ENCODE results near the gene LIF. TPM values are rescaled to one million over a fixed set of nuclear protein-coding genes. Genes with fewer than 3 reads are reported as not detected.

LIF gene
- total RNA-seq, 2 donors from 2014 or later = 0.31 to 0.77 TPM

DNA sequence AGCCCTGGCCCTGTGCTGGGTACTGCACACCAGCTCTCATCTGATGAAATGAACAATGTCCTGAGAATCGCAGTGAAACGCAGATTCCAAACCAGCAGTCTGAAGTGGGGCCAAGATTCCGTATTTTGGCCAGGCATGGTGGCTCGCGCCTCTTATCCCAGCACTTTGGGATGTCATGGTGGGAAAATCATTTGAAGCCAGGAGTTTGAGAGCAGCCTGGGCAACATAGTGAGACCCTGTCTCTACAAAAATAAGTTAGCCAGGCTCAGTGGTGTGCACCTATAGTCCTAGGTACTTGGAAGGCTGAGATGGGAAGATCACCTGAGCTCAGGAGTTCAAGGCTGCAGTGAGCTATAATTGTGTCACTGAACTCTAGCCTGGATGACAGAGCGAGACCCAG lies 13.0 kb downstream of the LIF start:
- DNase-seq = no peak
- Histone ChIP-seq H3K27ac (ENCODE audit: low read depth, low read length) (no peak overlapping the region), H3K9ac (ENCODE audit: extremely low read depth, low read length, poor library complexity, severe bottlenecking) (no peak overlapping the region)

DNA sequence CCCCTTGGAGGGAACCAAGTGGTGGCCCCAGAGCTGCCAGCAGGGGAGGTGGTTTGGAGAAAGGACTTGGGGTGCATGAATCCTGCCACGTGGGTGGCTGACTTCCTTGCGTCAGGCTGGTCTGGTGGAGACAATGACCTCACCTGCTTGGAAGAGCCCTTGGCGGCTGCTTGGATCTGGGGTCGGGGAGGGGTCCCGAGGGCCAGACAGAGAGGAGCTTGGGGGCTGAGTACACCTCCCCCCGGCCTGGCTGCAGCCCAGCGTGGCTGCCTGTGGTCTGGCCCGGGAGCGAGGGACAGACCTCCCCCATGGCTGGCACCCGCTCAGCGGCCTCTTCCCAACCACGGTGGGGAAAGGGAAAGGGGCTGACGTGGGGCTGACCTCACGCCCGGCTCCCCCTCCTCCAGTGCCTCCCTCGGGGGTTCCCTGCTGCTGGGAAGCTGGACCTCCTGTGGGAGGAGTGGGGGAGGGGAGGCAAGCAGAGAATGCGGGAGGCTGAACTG lies 13.8 kb downstream of the LIF start:
- H3K4me1 Mint-ChIP-seq = peaks cover 14% of the 10 kb centered on the region
- Histone ChIP-seq H3K4me1 (ENCODE audit: control insufficient read depth, insufficient read depth, low read length) (peaks cover 3% of the 10 kb centered on the region), H3K9me3 (ENCODE audit: control insufficient read depth, low read length) (no peaks in the 10 kb centered on the region), H3K9ac (ENCODE audit: extremely low read depth, low read length, poor library complexity, severe bottlenecking) (no peak overlapping the region), H3K4me3 (ENCODE audit: low read length) (no peak overlapping the region), H3K27ac (ENCODE audit: low read depth, low read length) (no peak overlapping the region), H3K36me3 (ENCODE audit: control insufficient read depth, insufficient read depth, low read length) (no peaks in the 10 kb centered on the region), H3K27me3 (ENCODE audit: control insufficient read depth, insufficient read depth, low read length, poor library complexity, severe bottlenecking) (no peaks in the 10 kb centered on the region)
- H3K9me3 Mint-ChIP-seq = no peaks in the 10 kb centered on the region
- no peak for DNase-seq
- peaks cover 3% of the 10 kb centered on the region for H3K27me3 Mint-ChIP-seq (ENCODE audit: insufficient read depth)
- no peak overlapping the region for H3K4me3 Mint-ChIP-seq
- WGBS, 2 experiments (ENCODE audit: insufficient coverage in 1 of 2, insufficient read length in 1 of 2) = 60 to 78% methylated on average over 4 to 16 of the region's 17 CpGs
- TF ChIP-seq, protein P1, sequence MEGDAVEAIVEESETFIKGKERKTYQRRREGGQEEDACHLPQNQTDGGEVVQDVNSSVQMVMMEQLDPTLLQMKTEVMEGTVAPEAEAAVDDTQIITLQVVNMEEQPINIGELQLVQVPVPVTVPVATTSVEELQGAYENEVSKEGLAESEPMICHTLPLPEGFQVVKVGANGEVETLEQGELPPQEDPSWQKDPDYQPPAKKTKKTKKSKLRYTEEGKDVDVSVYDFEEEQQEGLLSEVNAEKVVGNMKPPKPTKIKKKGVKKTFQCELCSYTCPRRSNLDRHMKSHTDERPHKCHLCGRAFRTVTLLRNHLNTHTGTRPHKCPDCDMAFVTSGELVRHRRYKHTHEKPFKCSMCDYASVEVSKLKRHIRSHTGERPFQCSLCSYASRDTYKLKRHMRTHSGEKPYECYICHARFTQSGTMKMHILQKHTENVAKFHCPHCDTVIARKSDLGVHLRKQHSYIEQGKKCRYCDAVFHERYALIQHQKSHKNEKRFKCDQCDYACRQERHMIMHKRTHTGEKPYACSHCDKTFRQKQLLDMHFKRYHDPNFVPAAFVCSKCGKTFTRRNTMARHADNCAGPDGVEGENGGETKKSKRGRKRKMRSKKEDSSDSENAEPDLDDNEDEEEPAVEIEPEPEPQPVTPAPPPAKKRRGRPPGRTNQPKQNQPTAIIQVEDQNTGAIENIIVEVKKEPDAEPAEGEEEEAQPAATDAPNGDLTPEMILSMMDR (conservative IDR thresholded peaks at IDR 0.05) = no peak
- H3K36me3 Mint-ChIP-seq (ENCODE audit: low read depth) = no peaks in the 10 kb centered on the region
- H3K27ac Mint-ChIP-seq = no peak overlapping the region

More for the DNA sequence above, 13.0 kb downstream of the LIF start:
- Mint-ChIP-seq H3K9me3 (no peaks in the 10 kb centered on the region), H3K27ac (no peak overlapping the region), H3K27me3 (ENCODE audit: insufficient read depth) (peaks cover 3% of the 10 kb centered on the region), H3K36me3 (ENCODE audit: low read depth) (no peaks in the 10 kb centered on the region), H3K4me1 (peaks cover 17% of the 10 kb centered on the region), H3K4me3 (no peak overlapping the region)
- TF ChIP-seq, protein P1 (conservative IDR thresholded peaks at IDR 0.05) = no peak
- peaks cover 3% of the 10 kb centered on the region for H3K4me1 ChIP-seq (ENCODE audit: control insufficient read depth, insufficient read depth, low read length)
- WGBS, 2 experiments (ENCODE audit: insufficient coverage in 1 of 2, insufficient read length in 1 of 2) = 92 to 93% methylated on average over 6 of the region's 6 CpGs
- H3K9me3 ChIP-seq (ENCODE audit: control insufficient read depth, low read length) = no peaks in the 10 kb centered on the region
- H3K27me3 ChIP-seq (ENCODE audit: control insufficient read depth, insufficient read depth, low read length, poor library complexity, severe bottlenecking) = no peaks in the 10 kb centered on the region
- no peak overlapping the region for H3K4me3 ChIP-seq (ENCODE audit: low read length)
- H3K36me3 ChIP-seq (ENCODE audit: control insufficient read depth, insufficient read depth, low read length) = no peaks in the 10 kb centered on the region

DNA sequence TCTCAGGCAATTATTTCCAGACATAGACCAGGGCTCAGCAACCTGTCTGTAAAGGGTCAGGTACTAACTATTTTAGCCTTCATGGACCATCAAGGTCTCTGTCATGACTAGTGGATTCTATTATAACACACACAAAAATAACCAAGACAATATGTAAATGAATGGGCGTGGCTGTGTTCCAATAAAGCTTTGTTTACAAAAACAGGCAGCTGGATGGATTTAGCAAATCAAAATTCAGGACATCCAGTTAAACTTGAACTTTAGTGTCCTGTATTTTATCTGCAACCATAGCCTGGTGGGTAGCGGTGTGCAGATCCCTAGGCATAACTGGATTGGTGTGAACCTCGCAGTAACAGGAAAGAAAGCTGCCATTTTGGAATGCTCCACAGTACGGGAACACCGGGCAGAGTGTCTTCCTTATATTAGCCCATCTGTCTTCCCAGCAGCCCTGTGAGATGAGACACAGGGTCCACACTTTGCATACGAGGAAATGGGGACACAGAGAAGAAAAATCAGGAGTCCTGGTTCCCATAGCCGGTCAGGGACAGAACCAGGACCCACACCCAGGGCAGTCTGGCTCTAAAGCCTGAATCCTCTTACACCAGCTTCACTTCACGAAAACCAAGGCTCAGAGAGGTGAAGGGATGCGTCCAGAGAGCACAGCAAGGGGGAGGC lies 15.6 kb downstream of the LIF start:
- Histone ChIP-seq H3K36me3 (ENCODE audit: control insufficient read depth, insufficient read depth, low read length) (no peaks in the 10 kb centered on the region), H3K4me3 (ENCODE audit: low read length) (no peak overlapping the region), H3K9me3 (ENCODE audit: control insufficient read depth, low read length) (no peaks in the 10 kb centered on the region), H3K27me3 (ENCODE audit: control insufficient read depth, insufficient read depth, low read length, poor library complexity, severe bottlenecking) (no peaks in the 10 kb centered on the region), H3K4me1 (ENCODE audit: control insufficient read depth, insufficient read depth, low read length) (peaks cover 3% of the 10 kb centered on the region), H3K27ac (ENCODE audit: low read depth, low read length) (no peak overlapping the region), H3K9ac (ENCODE audit: extremely low read depth, low read length, poor library complexity, severe bottlenecking) (no peak overlapping the region)
- Mint-ChIP-seq H3K27me3 (ENCODE audit: insufficient read depth) (peaks cover 2% of the 10 kb centered on the region), H3K27ac (no peak overlapping the region), H3K9me3 (no peaks in the 10 kb centered on the region), H3K4me1 (peaks cover 6% of the 10 kb centered on the region), H3K4me3 (no peak overlapping the region), H3K36me3 (ENCODE audit: low read depth) (no peaks in the 10 kb centered on the region)
- DNase-seq = no peak
- WGBS, 2 experiments (ENCODE audit: insufficient coverage in 1 of 2, insufficient read length in 1 of 2) = 88 to 95% methylated on average over 5 to 9 of the region's 9 CpGs
- TF ChIP-seq, protein P1 (conservative IDR thresholded peaks at IDR 0.05) = no peak

Measured in endodermal cell (in vitro differentiated cells).